PC-9 (cell line): Measurements from ENCODE around the gene HDAC7.

Source experiments
- CTCF ChIP-seq: fragments of 200-600 bp; sonication (generic); conservative IDR thresholded peaks from 2 replicates; pipeline ENCODE4 v1.6.1; 2017; ENCODE audit warnings: mixed run types, antibody characterized with exemption, mild to moderate bottlenecking, moderate library complexity
- EZH2 ChIP-seq: fragments of 200-600 bp; sonication (generic); IDR thresholded peaks from 2 replicates; pipeline ENCODE4 v1.8.0; 2017; ENCODE audit warnings: antibody characterized with exemption, low read depth

GRCh38 chr12:47811072-47811396 is 8.7 kb downstream of the HDAC7 start:
- TF ChIP-seq CTCF (no peak), EZH2 (no peak)
